Tibial nerve (tissue), 3 donors: Measurements from ENCODE around the gene TEKT3.

Experiments
- CTCF ChIP-seq, 5 experiments: fragments of 200-600 bp in 3 of 5; fragments of 450-650 bp in 2 of 5; sonication (generic) in 3 of 5; IDR thresholded peaks; one replicate each; pipeline ENCODE4 v1.5.1; 2016 to 2019; ENCODE audit warnings: antibody characterized with exemption in 5 of 5, mild to moderate bottlenecking in 3 of 5, moderate library complexity in 2 of 5
- POLR2A ChIP-seq, 2 donors: fragments of 450-650 bp; IDR thresholded peaks; one replicate each; pipeline ENCODE4 v1.6.1; 2017; ENCODE audit warnings: antibody characterized with exemption in 2 of 2, mild to moderate bottlenecking in 2 of 2, moderate library complexity in 2 of 2

- TF ChIP-seq CTCF (IDR thresholded peaks at IDR 0.05) (peak in 3 of 5 experiments; percentile 6 to 44 (median 43)), POLR2A (IDR thresholded peaks at IDR 0.05) (peak in 1 of 2 donors; percentile 24)
Observed at GRCh38 chr17:15265131-15265530, 76.3 kb downstream of the TEKT3 start, which contains the start of gene PMP22.
